Measurements from ENCODE around the gene COL26A1.
A peak's percentile ranks its signal among the peaks of the same experiment; 100 is the strongest.

The COL26A1 gene

DNA sequence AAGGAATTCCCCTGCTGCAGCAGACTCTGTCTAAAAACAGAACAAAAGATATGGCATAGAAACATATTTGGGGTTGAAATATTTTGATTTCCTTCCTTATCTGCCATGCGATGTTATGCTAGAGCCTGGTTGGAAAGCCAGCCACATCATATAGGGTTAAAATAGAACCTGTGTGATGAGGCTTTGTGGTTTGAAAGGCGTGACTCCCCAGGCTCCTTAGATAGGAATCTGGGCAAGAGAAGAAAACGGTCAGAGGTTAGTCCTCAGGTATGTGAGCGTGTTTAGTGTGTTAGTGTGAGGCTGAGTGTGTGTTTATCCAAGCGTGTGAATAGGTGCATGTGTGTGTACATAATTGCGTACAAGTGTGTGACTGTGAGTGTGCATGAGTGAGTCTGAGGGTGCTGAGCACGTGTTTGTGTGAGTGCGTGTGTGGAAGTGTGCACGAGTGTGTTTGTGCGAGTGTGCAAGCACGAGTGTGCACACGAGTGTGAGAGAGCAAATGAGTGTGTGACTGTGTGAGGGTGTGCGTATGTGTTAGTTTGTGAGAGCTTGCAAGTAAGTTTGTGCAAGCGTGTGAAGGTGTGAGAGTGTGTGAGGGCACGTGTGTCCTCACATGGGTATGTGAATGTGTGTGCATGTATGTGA lies 79.9 kb downstream of the COL26A1 start:
- Histone ChIP-seq H3K79me2 (ENCODE audit: control insufficient read depth, insufficient read depth, low read length, poor library complexity) (peaks cover 1% of the 10 kb centered on the region), H2BK5ac (ENCODE audit: low read depth, low read length, poor library complexity) (no peak overlapping the region), H3K9me3 (ENCODE audit: insufficient read depth, low read depth, low read length) (no peaks in the 10 kb centered on the region), H3K4me2 (ENCODE audit: low read length) (peak overlapping the region; percentile 45), H3K27ac (ENCODE audit: low read depth, low read length) (no peak overlapping the region), H4K8ac (ENCODE audit: low read depth, low read length) (no peak overlapping the region), H4K91ac (ENCODE audit: low read depth, low read length) (peak overlapping the region; percentile 85), H3K4me3 (ENCODE audit: low read depth, low read length) (no peak overlapping the region), H3K4me1 (ENCODE audit: control insufficient read depth in 1 of 2, insufficient read depth in 2 of 2, low read length in 2 of 2) (peaks cover 17 to 20% of the 10 kb centered on the region in 2 experiments), H2BK120ac (ENCODE audit: insufficient read depth, low read length, poor library complexity) (no peak overlapping the region), H2AK5ac (ENCODE audit: low read length) (no peak overlapping the region), H3K36me3 (ENCODE audit: control insufficient read depth in 1 of 2, insufficient read depth in 2 of 2, low read length in 2 of 2) (peaks cover under 1 to 2% of the 10 kb centered on the region in 2 experiments), H2AFZ (ENCODE audit: insufficient read depth, low read length, poor library complexity) (no peak overlapping the region), H3K27me3 (ENCODE audit: insufficient read depth, low read length) (no peaks in the 10 kb centered on the region), H3K79me1 (ENCODE audit: low read length) (peaks cover 16% of the 10 kb centered on the region), H4K12ac (ENCODE audit: low read depth, low read length) (no peak overlapping the region), H3K9ac (ENCODE audit: low read length) (no peak overlapping the region), H3K23ac (ENCODE audit: low read length) (peak overlapping the region; percentile 100), H2BK12ac (ENCODE audit: low read length) (no peak overlapping the region), H3K18ac (ENCODE audit: low read length) (peak overlapping the region; percentile 13), H3K14ac (ENCODE audit: low read length) (no peak overlapping the region), H3K4ac (ENCODE audit: low read depth, low read length) (no peak overlapping the region)
- WGBS (ENCODE audit: extremely low coverage, insufficient coverage, insufficient read length), result 100% methylated on average over 1 of the region's 15 CpGs
- peak in 1 of 2 donors; percentile 37 for DNase-seq

DNA sequence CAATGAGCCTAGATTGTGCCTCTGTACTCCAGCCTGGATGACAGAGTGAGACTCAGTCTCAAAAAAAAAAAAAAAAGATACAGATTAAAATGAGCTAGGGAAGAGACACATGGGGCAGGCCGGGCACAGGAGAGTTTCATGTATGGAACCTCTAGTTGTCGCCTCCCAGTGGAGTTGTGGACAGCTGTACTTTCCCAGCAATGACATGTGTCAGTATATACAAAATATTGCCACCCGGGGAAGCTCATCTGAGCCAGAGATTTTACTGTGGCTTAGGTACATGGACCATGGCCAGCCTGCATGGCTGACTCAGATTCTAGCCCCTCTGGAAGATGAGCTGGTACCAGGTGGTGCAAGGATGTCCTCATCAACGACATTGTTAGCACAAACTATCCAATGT lies 87.4 kb downstream of the COL26A1 start:
- Histone ChIP-seq H3K18ac (ENCODE audit: low read length) (no peak overlapping the region), H3K79me2 (ENCODE audit: control insufficient read depth, insufficient read depth, low read length, poor library complexity) (no peaks in the 10 kb centered on the region), H3K27ac (ENCODE audit: low read depth, low read length) (no peak overlapping the region), H3K79me1 (ENCODE audit: low read length) (peaks cover 7% of the 10 kb centered on the region), H3K36me3 (ENCODE audit: control insufficient read depth in 1 of 2, insufficient read depth in 2 of 2, low read length in 2 of 2) (peaks cover 19 to 23% of the 10 kb centered on the region in 2 experiments), H2AK5ac (ENCODE audit: low read length) (no peak overlapping the region), H4K91ac (ENCODE audit: low read depth, low read length) (no peak overlapping the region), H2BK120ac (ENCODE audit: insufficient read depth, low read length, poor library complexity) (no peak overlapping the region), H3K4me3 (ENCODE audit: low read depth, low read length) (peak overlapping the region; percentile 10), H3K4ac (ENCODE audit: low read depth, low read length) (no peak overlapping the region), H4K12ac (ENCODE audit: low read depth, low read length) (no peak overlapping the region), H2BK12ac (ENCODE audit: low read length) (no peak overlapping the region), H3K9me3 (ENCODE audit: insufficient read depth, low read depth, low read length) (peaks cover 2% of the 10 kb centered on the region), H3K27me3 (ENCODE audit: insufficient read depth, low read length) (no peaks in the 10 kb centered on the region), H2BK5ac (ENCODE audit: low read depth, low read length, poor library complexity) (no peak overlapping the region), H3K14ac (ENCODE audit: low read length) (no peak overlapping the region), H4K8ac (ENCODE audit: low read depth, low read length) (no peak overlapping the region), H3K4me1 (ENCODE audit: control insufficient read depth in 1 of 2, insufficient read depth in 2 of 2, low read length in 2 of 2) (peaks cover 4 to 14% of the 10 kb centered on the region in 2 experiments), H3K23ac (ENCODE audit: low read length) (peak overlapping the region; percentile 14), H3K4me2 (ENCODE audit: low read length) (no peak overlapping the region), H3K9ac (ENCODE audit: low read length) (no peak overlapping the region), H2AFZ (ENCODE audit: insufficient read depth, low read length, poor library complexity) (no peak overlapping the region)
- no CpG with 5 or more reads among the region's 4 CpGs for WGBS (ENCODE audit: extremely low coverage, insufficient coverage, insufficient read length)
- DNase-seq, result no peak

DNA sequence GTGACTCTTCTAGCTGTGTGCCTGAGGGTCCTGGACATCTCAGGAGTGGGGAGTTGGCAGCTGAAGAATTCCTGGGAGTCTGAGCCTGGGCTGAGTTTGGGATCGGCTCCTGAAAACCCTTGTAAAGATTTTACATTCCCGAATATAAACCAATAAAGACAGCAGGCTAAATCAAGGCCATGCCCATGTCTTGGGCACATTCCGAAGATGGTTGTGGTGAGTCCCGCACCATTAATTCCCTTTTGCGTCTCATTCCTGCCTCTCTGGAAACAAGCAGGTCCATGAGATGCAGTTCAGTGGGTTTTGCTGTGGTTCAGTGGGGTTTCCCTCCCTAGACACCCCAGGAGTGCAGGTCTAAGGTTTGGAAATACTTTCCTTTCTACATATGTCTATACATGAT lies 90.9 kb downstream of the COL26A1 start:
- H2BK5ac ChIP-seq (ENCODE audit: low read depth, low read length, poor library complexity), result no peak overlapping the region
- peak overlapping the region; percentile 11 for H3K9ac ChIP-seq (ENCODE audit: low read length)
- no peak overlapping the region for H3K4ac ChIP-seq (ENCODE audit: low read depth, low read length)
- H4K12ac ChIP-seq (ENCODE audit: low read depth, low read length), result no peak overlapping the region
- no peak overlapping the region for H2AK5ac ChIP-seq (ENCODE audit: low read length)
- no peak overlapping the region for H3K4me2 ChIP-seq (ENCODE audit: low read length)
- H4K91ac ChIP-seq (ENCODE audit: low read depth, low read length), result no peak overlapping the region
- no peak for DNase-seq
- no peak overlapping the region for H3K18ac ChIP-seq (ENCODE audit: low read length)
- no peak overlapping the region for H3K27ac ChIP-seq (ENCODE audit: low read depth, low read length)
- no peak overlapping the region for H2BK120ac ChIP-seq (ENCODE audit: insufficient read depth, low read length, poor library complexity)
- peaks cover 2% of the 10 kb centered on the region for H3K9me3 ChIP-seq (ENCODE audit: insufficient read depth, low read depth, low read length)
- H3K23ac ChIP-seq (ENCODE audit: low read length), result no peak overlapping the region
- no peak overlapping the region for H3K14ac ChIP-seq (ENCODE audit: low read length)
- H3K79me2 ChIP-seq (ENCODE audit: control insufficient read depth, insufficient read depth, low read length, poor library complexity), result no peaks in the 10 kb centered on the region
- H2AFZ ChIP-seq (ENCODE audit: insufficient read depth, low read length, poor library complexity), result no peak overlapping the region
- H3K4me1 ChIP-seq (ENCODE audit: control insufficient read depth in 1 of 2, insufficient read depth in 2 of 2, low read length in 2 of 2), result peaks cover 0 to 2% of the 10 kb centered on the region in 2 experiments
- H4K8ac ChIP-seq (ENCODE audit: low read depth, low read length), result no peak overlapping the region
- no peaks in the 10 kb centered on the region for H3K79me1 ChIP-seq (ENCODE audit: low read length)
- H3K4me3 ChIP-seq (ENCODE audit: low read depth, low read length), result no peak overlapping the region
- no peak overlapping the region for H2BK12ac ChIP-seq (ENCODE audit: low read length)
- no peaks in the 10 kb centered on the region for H3K27me3 ChIP-seq (ENCODE audit: insufficient read depth, low read length)
- peaks cover 13% of the 10 kb centered on the region in 2 experiments for H3K36me3 ChIP-seq (ENCODE audit: control insufficient read depth in 1 of 2, insufficient read depth in 2 of 2, low read length in 2 of 2)
- WGBS (ENCODE audit: extremely low coverage, insufficient coverage, insufficient read length), result no CpG with 5 or more reads among the region's 5 CpGs

DNA sequence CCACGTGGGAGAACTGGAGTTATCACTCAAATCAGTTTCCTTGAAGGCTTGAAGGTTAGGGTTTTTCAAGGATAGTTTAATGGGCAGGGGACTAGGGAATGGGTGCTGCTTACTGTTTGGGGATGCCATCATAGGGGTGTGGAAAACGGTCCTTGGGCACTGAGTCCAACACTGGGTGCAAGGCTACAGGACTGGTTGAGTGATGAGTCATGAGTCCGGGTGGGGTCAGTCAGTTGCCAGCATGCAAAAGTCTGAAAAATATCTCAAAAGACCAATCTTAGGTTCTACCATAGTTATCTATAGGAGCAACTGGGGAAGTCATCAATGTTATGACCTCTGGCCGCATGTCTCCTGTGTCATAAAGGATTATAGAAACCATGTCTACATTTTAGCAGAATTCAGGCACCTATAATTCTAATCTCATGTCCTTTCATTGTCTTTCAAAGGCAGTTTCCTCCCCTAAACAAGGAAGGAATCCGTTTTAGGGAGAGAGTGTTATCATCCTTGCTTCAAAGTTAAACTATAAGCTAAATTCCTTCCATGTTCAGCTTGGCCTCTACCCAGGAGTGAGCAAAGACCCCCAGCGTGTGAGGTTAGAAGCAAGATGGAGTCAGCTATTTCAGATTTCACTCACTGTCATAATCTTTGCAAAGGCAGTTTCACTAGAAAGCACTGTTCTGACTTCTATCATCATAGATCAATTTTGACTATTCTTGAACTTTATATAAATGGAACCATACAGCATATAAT lies 94.5 kb downstream of the COL26A1 start:
- Histone ChIP-seq H4K8ac (ENCODE audit: low read depth, low read length) (no peak overlapping the region), H3K14ac (ENCODE audit: low read length) (no peak overlapping the region), H3K9me3 (ENCODE audit: insufficient read depth, low read depth, low read length) (no peaks in the 10 kb centered on the region), H3K79me1 (ENCODE audit: low read length) (no peaks in the 10 kb centered on the region), H3K4me1 (ENCODE audit: control insufficient read depth in 1 of 2, insufficient read depth in 2 of 2, low read length in 2 of 2) (peaks cover 0 to 2% of the 10 kb centered on the region in 2 experiments), H3K9ac (ENCODE audit: low read length) (no peak overlapping the region), H3K27ac (ENCODE audit: low read depth, low read length) (no peak overlapping the region), H2BK12ac (ENCODE audit: low read length) (no peak overlapping the region), H3K4me3 (ENCODE audit: low read depth, low read length) (no peak overlapping the region), H3K4ac (ENCODE audit: low read depth, low read length) (no peak overlapping the region), H3K79me2 (ENCODE audit: control insufficient read depth, insufficient read depth, low read length, poor library complexity) (no peaks in the 10 kb centered on the region), H2BK120ac (ENCODE audit: insufficient read depth, low read length, poor library complexity) (no peak overlapping the region), H2BK5ac (ENCODE audit: low read depth, low read length, poor library complexity) (no peak overlapping the region), H4K91ac (ENCODE audit: low read depth, low read length) (no peak overlapping the region), H3K36me3 (ENCODE audit: control insufficient read depth in 1 of 2, insufficient read depth in 2 of 2, low read length in 2 of 2) (peaks cover 8 to 9% of the 10 kb centered on the region in 2 experiments), H3K23ac (ENCODE audit: low read length) (no peak overlapping the region), H4K12ac (ENCODE audit: low read depth, low read length) (no peak overlapping the region), H3K27me3 (ENCODE audit: insufficient read depth, low read length) (no peaks in the 10 kb centered on the region), H3K18ac (ENCODE audit: low read length) (no peak overlapping the region), H2AK5ac (ENCODE audit: low read length) (no peak overlapping the region), H3K4me2 (ENCODE audit: low read length) (no peak overlapping the region), H2AFZ (ENCODE audit: insufficient read depth, low read length, poor library complexity) (no peak overlapping the region)
- DNase-seq, result peak in 1 of 2 donors; percentile 34
- no CpG with 5 or more reads among the region's 6 CpGs for WGBS (ENCODE audit: extremely low coverage, insufficient coverage, insufficient read length)
